HG02759 (cell line): Measurements from ENCODE around the gene TRIM8.

Experiments
- ATAC-seq: cut with Tn5 transposase; IDR thresholded peaks from one replicate; pipeline ENCODE4 v1.9.1; 2021; ENCODE audit warnings: mild to moderate bottlenecking, moderate library complexity; ENCODE audit not compliant: unreplicated experiment

TRIM8 gene

DNA sequence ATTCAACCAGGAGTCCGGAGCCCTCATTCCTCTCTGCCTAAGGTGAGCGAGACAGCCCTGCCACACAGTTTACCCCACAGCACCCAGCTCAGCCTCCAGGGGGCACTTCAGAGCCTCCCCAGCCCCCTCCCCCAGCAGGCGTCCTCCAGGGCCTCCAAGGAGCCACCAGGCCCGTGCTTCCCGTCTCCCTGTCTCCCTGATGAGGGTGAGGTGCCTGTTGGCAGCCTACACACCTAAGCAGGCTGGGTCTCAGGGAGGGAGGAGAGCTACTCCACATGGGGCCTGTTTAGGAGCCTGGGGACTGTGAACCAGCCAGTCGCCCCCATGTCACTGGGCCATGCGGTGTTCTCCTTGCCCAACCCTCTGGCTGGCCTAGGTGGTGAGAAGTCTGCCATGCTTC is 28.9 kb upstream of the TRIM8 start:
- no peak for ATAC-seq

DNA sequence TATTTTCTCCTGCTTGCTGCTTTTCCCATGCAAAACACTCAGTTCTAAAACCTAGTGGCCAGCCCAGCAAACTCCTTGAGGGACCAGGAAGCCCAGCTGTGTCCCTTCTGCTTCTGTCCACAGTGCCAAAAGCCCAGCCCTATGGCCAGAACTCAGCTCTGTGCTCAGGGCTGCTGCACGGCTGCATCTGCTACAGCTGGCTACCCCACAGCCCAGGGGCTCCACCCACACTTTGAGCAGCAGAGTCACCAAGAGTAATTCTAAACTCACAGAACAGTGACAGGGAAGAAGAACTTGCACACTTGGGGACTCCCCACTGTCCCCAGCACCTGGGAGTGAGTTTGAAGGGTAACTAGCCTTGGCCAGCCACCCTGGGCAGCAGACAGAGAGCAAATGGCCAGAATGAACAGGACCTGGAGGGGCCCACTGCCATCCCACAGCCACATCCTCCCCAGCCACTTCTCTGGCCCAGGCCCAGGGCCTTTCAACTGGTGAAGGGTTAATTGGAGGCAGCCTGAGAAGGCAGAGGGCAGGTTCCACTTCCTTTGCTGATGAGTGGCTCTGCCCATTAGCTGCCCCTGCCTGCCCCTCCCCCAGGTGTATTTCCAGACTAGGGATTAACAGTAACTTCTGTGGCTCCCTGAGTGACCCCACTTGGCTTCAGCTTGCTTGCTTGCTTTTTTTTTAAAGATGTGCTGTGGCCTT is 28.1 kb upstream of the TRIM8 start:
- ATAC-seq = peak; percentile 73

DNA sequence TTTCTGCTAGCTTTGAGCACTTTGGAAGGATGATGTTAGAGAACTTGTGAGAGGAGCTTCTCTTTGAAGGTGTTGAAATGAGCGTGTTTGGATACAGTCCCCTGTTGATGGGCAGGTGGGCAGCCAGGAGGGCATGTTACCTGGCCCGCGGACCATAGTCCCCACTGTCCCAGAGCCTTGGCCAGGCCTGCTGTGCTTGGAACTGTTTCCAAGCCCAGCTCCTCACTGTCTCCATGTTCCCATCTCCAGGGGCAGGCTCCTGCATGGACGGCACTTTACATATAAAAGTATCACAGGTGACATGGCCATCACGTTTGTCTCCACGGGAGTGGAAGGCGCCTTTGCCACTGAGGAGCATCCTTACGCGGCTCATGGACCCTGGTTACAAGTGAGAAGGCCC is 27.2 kb upstream of the TRIM8 start:
- ATAC-seq = no peak

DNA sequence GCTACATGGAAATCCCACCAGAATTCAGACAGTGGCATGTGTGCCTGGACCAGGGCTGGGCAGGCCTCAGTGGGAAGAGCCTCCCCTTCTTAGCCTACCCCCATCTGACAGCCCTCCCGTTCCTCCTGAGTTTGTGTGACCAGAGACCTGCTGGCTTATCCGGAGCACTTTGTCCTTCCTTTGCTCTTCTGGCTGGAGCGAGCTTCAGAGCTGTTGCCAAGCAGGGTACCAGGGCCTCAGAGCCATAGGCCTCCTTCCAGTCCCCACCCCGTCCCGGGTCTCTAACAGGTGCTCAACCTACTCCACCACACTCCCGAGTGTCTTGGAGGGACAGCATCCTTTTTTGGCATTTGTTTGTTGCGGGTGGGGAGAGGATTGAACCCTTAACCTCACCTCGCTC is 26.5 kb upstream of the TRIM8 start:
- ATAC-seq = no peak

DNA sequence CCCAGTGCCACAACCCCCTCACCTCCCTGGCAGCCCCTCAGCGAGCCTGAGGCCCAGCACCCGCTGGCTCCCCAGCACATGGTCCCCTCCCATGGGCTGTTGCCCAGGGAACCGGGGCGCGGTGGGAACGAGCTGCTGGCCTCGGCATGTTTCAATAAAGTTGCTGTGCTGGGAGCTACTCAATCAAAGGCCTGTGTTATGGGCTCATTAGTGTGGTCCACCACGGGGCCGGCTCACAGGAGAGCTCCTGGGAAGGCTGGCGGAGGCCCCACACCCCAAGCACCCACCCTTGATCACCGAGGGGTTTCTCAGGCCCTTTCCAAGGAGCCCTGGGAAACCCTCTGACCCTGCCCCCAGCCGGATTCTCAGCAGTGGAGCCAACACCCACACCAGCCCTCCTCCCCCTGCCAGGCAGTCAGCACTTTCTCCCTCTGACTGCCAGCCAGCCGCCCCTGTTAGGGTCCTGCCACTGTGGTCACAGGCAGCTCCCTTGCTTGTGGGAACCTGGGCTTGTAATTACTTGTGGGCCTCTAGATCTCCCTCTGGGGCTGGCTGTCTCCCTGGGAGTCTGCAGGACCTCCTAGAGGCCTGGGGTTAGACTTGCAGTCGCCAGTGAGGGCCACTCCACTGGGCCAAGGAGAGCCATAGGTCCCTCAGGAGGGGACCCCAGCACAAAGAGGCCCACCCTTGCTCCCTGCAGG is 24.8 kb upstream of the TRIM8 start:
- no peak for ATAC-seq

DNA sequence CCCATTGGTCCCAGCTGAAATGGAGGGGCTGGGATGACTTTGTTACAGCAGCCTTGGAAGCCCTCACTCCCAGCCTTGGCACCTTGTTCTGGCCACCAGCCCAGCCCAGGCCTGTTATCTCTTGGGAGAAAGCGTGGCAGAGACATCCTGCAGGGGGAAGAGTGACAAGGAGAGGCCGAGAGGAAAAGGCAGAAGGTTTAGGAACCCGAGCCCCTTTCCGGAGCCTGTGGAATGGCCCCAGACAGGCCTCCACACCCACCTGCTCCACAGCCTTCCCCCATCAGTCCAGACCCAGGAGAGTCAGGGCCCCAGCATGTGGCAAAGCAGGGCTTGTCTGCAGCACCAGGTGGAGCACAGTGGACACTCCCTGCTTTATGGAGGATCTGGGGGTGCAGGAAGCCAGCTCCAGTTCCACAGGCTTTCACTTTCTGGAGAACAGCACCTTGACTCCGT is 24.1 kb upstream of the TRIM8 start:
- no peak for ATAC-seq

DNA sequence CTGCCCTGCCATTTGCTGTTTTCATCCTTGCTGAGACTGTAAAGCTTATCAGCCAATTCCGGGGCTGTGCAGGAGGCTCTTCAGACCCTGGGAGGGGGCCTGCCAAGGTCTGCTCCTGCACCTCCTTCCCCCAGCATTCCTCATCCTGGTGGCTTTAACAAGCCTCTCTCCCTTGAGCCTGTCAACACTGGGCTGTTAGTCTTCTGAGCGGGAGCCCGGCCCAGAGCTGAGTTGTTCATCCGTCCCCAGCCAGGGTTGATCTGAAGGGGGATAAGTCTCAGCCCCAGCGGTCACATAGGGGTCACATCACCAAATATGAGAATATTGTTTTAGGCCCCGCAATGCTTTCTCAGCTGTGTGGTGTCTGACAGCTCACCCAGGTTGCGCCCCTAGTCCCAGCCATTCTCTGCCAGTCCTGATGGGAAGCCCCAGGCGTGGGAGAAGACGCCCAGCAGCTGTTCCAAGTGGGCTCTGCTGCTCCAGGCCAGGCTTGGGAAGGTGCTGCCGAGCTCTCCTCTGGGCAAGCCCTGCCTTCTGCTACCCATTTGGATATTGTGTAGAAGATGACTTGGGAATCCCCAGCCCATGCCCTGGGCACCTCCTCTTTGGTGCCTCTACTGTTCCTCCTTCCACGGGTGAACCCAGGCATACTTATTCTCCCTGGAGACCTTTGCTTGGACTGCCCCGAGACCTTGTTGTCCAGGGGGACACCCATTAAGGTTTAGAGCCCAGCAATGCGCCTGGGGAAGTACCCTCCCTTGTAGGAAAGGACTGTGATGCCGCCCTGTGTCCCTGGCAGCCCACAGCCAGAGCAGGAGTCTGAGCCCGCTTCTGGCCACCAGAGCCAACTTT is 23.5 kb upstream of the TRIM8 start:
- no peak for ATAC-seq

DNA sequence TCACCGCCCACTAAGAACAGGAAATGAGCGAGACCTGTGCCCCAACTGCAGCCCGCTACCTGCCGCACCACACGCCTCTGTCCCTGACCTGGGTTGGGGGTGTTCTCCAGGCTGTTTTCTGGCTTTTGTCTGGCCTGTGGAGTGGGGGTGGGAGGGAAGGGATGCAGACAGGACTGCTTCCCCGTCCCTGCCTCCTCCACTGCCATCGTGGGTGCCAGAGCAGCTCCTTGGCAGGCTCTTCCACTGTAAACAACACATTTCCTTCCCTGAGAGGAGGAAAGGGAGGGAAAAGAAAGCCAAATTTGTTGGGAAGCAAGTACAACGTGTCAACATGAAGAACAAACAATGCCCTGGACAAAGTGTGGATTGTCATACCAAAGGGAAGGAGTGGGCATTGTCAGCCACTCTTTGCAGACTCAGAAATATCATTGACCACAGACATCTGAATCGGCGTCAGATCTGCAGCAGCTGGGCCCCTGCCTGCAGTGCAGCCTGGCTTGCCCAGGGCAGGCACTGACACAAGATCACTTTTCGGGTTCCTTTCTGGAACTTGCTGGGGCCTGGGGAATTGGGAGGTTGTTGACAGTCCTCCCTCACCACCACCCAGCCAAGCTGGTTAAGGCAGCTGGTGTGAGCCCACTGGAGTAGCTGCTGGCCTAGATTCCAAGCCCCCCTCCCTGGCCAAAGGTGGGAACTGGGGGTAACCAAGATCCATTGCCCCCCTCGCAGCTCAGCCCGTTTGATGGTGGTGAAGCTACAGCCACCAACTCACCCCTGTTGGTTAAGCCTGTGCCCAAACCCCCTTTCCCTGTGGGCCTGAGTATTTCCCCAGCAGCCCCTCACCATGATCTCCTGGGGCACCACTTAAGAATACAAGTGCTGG is 22.6 kb upstream of the TRIM8 start:
- no peak for ATAC-seq

DNA sequence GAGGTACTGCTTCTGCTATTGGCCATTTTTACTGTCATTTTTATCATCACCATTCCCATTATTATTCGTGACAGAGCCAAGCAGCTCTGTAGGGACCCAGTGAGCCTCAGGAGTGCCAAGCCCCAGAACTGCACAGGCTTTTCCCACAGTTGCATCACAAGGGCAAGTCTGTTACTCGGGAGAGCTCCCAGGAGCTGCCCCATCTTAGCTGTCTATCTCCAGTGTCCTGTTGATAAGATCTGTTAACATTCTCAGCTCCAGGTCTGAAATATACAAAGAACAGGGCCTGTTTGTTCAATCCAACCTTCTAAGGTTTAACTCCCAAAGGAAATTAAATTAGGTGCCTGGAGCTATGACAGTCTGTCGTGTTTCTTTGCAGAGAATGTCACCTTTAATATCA is 20.2 kb upstream of the TRIM8 start:
- no peak for ATAC-seq

DNA sequence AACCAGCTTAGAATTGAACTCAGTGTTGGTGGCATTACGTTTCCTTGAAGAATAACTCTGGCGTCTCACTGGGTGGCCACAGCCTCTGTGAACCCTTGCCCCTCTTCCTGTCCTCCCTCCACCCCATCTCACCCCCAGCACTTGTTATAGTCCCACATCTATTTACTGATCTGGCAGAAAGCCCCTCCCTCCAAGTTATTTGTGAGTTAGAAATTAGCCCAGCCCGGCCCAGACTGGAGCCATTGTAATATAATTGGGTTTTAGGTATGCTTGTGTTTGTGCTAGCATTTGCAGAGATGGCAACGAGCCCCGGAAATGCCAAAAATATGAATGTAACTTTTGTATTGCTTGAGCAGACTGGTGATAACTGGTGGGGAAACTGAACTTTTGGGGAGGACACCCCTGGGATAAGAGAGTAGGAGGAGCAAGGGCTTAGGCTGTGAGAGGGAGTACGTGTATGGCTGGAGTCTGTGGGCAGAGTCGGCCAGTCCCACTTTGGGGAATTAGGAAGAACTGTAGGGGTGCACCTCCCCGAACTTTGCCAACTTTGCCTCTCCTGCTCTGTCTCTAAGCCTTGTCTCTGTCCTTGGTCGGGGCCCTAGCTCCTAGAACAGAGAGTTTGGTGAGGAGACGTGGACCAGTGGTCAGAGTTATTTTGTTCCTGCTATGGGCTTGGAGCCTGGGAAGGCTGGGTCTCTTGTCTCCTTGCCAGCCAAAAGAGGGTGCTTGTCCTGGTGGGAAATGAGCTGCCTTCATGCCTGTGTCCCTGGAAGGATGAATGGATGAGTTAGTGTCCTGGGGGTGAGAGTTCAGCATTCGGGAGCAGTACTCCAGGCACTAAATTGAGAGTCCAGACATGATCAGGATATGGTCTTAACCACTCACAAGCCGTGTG is 19.3 kb upstream of the TRIM8 start:
- ATAC-seq = no peak

DNA sequence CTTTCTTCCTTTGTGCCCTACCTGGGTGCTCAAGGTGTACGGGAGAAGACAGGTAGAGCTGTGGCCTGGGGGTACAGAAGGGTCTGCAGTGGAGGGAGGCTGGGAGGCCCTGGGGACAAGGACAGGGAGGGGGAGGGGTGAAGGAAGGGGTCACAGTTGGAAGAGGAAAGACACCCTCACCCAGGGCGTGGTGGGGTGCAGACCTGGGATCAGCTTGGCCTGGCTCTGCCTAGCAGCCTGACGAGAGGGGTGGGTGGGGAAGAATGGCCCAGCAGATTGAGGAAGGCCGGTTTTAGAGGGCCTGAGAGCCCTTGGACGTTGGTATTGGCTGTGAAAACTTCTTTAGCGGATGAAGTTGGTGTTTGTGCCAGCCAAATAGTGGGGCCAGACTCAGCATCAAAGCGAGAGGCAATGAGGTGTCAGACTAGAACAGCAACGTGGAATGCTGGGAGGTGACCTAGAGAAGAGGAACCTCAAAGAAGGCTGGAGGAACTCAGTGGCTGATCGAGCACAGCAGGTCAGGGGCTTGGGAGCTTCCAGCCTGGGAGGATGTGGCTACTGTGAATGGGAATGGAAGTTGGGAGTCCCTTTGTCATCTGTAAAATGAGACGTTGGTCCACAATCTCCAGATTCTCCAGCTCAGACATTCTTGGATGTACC is 18.1 kb upstream of the TRIM8 start:
- ATAC-seq = no peak

DNA sequence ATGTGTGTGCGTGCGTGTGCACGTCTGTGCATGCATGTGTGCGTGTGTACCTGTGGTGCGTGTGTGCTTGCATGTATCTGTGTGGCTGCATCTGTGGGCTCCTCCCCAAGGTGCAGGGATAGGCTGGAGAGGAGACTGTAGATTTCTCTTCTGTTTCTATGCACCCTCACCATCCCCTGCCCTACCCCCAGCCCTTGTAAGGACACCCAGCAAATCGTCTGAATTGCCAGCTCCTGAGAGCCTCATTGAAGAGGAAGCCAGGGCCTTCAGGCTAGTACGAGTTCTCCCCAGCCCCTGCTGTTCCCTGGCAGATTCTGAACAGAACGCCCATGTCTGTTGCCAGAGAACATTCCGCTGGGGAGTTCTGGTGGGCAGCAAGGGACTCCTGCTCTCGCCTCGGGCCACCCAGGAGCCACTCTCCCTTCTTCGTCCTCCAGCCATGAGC is 17.0 kb upstream of the TRIM8 start:
- ATAC-seq = no peak

DNA sequence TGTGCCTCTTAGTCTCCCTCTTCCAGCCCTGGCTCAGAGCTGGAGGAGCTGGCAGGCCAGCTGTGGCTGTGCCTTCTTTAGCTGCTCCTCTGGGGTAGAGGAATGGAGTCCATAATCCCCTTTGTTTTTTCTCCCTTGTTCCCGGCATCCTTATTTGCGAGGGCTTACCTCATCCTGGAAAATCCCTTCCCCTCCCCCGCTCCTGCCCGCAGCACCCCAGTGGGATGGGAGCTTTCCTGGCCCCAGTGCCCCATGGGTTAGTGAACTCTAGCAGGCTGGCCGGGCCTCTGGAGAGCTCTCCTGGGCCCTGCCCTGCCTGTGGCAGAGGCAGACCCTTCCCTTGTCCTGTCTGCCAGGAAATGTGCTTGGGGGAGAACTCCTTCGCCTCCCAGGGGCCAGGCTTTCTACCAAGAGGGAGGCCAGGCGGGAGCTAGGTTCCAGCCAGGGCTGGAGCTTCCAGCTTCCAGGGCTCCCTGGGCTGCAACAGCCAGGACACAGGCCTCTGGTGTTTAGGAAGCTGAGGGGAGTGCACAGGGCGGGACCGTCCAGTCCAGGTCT is 16.5 kb upstream of the TRIM8 start:
- ATAC-seq = no peak

DNA sequence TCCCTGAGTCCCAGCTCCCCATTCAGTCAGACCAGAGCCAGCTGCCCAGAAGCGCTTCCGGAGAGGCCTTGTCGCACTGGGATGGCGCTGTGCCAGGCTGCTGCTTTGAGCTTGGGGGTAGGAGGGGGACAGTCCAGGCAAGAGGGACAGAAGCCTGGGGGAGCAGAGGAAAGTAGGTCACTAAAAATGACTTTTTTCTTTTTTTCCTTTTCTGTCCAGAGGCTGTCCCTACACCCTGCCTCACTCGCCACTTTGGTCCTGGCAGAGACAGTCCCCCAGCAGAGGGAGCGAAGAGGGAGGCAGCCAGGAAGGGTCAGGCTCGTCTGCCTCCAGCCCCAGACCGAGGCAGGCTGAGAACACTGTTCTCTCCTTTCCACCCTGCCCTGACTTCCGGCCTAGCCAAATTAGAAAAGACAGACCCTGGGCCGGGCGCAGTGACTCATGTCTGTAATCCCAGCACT is 15.8 kb upstream of the TRIM8 start:
- no peak for ATAC-seq

DNA sequence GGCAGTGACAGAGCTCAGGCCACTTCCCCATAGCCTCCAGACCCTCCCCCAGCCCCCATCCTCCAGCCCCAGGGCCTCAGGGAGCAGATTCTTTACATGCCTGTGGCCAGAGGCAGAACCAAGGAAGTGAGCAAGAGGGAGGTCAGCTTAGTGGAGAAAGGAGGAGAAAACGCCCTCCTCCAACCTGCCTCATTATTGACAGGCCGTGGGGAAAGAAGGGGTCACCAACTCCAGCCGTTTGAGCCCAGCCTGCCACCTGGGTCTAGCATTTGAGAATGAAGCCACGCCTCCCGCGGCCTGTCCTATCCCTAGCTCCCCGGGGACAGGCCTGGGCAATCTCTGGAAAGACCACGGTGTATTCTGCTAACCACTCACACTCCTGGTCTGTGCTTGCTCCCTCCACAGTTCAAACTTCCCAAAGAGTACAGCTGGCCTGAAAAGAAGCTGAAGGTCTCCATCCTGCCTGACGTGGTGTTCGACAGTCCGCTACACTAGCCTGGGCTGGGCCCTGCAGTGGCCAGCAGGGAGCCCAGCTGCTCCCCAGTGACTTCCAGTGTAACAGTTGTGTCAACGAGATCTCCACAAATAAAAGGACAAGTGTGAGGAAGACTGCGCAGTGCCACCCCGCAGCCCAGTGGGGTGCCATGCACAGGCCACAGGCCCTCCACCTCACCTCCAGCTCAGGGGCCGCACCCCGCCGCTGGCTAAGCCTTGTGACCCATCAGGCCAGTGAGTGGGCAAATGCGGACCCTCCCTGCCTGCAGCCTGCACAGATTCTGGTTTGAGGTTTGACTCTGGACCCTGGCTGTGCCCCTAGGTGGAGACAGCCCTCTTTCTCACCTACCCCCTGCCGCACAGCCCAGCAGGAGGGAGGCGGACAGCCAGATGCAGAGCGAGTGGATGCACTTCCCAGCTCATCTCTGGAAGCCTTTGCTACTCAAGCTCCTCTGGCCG is 14.3 kb upstream of the TRIM8 start:
- no peak for ATAC-seq

DNA sequence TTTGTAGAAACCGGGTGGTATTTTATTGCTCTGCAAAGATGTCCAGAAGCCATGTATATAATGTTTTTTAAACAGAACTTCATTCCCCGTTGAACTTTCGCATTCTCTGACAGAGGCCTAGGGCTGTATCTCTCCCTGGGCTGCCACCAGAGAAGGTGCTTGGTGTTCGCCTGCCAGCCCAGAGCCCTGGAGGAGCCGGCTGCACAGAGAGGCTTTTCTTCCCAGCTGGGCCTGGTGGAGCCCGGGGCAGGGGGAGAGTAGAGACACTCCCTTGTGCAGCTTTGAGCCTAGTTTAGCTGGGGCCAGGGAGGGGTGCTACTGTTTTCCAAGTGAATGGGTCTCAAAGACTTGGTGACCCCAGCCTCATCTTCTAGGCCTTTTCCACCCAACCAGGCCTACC is 13.6 kb upstream of the TRIM8 start:
- ATAC-seq = no peak

DNA sequence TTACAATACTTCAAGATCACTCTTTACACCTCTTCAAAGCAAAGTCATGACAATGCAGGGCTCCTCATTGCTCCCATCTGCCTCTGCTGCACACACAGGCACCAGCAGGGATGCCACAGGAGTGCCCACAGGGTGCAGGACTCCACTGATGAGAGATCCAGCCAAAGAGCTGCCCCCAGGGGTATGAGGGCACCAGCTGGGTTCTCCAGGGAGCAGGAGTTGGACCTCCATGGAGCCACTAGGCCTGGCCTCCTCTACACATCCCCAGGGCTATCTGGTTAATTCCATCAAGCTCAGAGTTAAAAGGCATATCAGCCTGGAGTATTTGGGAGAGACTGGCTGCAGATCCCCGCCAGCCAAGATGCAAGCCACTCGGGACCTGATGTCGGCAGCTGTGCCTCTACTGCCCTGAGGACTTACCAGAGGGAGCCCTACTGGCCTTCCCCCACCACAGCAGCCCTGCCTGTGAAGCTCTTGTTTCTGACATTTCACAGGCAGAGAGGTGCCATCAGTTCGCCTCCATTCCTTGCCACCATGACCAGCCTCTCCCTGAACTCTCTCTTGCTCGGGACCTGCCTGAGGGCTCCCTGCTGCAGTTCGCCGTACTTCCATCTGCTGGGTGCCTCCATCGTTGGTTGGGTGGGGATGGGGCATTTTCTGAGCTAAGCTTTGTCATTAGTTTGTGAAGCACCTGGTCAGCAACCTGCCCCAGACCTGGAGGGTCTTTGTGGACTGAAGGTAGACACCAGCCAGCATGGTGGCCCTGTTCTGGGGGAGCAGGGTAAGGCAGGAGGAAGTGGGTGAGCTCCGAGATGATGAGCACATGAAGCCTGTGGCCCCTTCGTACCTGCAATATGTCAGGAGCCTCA is 12.5 kb upstream of the TRIM8 start:
- no peak for ATAC-seq
